NAMALWA (cell line): Measurements from ENCODE around the gene METTL16.
"Not testable (repeated sequence)": the region's sequence is repeated elsewhere in the genome, so short reads cannot be mapped to it uniquely, and the experiment has no call there.

Experiments used
- DNase-seq: peaks from one replicate; pipeline ENCODE4 v3.0.0-alpha.2; 2015; ENCODE audit warnings: low spot score

METTL16 gene

GRCh38 chr17:2502871-2503580, 8.7 kb downstream of the METTL16 start:
- DNase-seq = no peak

GRCh38 chr17:2500446-2500845, 11.2 kb downstream of the METTL16 start:
- DNase-seq = no peak

- DNase-seq = peak; percentile 49
Measured at GRCh38 chr17:2489286-2489685, 22.4 kb downstream of the METTL16 start.

GRCh38 chr17:2487306-2487705, 24.4 kb downstream of the METTL16 start:
- no peak for DNase-seq

GRCh38 chr17:2486709-2487108, 25.0 kb downstream of the METTL16 start:
- not testable (repeated sequence) for DNase-seq

- DNase-seq = no peak
Measured at GRCh38 chr17:2485970-2486369, 25.7 kb downstream of the METTL16 start.

GRCh38 chr17:2485543-2485942, 26.1 kb downstream of the METTL16 start:
- DNase-seq = no peak

GRCh38 chr17:2484876-2485275, 26.8 kb downstream of the METTL16 start:
- DNase-seq = no peak

GRCh38 chr17:2483084-2483483, 28.6 kb downstream of the METTL16 start:
- DNase-seq = no peak

- peak; percentile 6 for DNase-seq
Measured at GRCh38 chr17:2482218-2482617, 29.5 kb downstream of the METTL16 start.

GRCh38 chr17:2481760-2482159, 29.9 kb downstream of the METTL16 start:
- no peak for DNase-seq

- no peak for DNase-seq
Measured at GRCh38 chr17:2478458-2478857, 33.2 kb downstream of the METTL16 start.

- DNase-seq = no peak
Measured at GRCh38 chr17:2475056-2475455, 36.6 kb downstream of the METTL16 start.

GRCh38 chr17:2474371-2474770, 37.3 kb downstream of the METTL16 start:
- DNase-seq = no peak

- no peak for DNase-seq
Measured at GRCh38 chr17:2468270-2468669, 43.4 kb downstream of the METTL16 start.

- no peak for DNase-seq
Measured at GRCh38 chr17:2466931-2467330, 44.8 kb downstream of the METTL16 start.

- no peak for DNase-seq
Measured at GRCh38 chr17:2462481-2462880, 49.2 kb downstream of the METTL16 start.

GRCh38 chr17:2459917-2460271, 51.8 kb downstream of the METTL16 start:
- no peak for DNase-seq

GRCh38 chr17:2457913-2458312, 53.8 kb downstream of the METTL16 start:
- no peak for DNase-seq

GRCh38 chr17:2456475-2456874, 55.2 kb downstream of the METTL16 start:
- DNase-seq = no peak

- no peak for DNase-seq
Measured at GRCh38 chr17:2455956-2456355, 55.7 kb downstream of the METTL16 start.

GRCh38 chr17:2453866-2454265, 57.8 kb downstream of the METTL16 start:
- no peak for DNase-seq

GRCh38 chr17:2453325-2453724, 58.4 kb downstream of the METTL16 start:
- DNase-seq = no peak

GRCh38 chr17:2452216-2452750, 59.4 kb downstream of the METTL16 start:
- no peak for DNase-seq
